Measurements from ENCODE around the gene TBC1D7.
"Not testable (repeated sequence)": the region's sequence is repeated elsewhere in the genome, so short reads cannot be mapped to it uniquely, and the experiment has no call there.

Gene TBC1D7

DNA sequence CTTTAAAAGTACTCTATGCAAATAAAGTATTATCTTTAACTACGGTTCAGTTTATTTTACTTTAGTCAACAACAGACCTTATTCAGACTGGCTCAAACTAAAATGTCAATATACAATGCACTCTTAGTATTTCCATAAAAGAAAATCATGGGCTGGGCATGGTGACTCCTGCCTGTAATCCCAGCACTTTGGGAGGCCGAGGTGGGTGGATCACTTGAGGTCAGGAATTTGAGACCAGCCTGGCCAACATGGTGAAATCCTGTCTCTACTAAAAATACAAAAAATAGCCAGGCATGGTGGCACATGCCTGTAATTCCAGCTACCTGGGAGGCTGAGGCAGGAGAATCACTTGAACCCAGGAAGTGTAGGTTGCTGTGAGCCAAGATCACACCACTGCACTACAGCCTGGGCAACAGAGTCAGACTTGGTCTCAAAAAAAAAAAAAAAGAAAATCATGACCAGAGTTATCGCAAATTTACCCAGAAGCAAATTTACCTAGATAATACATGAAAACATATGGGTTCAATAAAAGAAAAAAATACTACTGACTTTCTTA is 2.2 kb downstream of the TBC1D7 start:
- not testable (repeated sequence) for DNase-seq (ENCODE audit: low read depth in 1 of 2, low spot score in 1 of 2)

DNA sequence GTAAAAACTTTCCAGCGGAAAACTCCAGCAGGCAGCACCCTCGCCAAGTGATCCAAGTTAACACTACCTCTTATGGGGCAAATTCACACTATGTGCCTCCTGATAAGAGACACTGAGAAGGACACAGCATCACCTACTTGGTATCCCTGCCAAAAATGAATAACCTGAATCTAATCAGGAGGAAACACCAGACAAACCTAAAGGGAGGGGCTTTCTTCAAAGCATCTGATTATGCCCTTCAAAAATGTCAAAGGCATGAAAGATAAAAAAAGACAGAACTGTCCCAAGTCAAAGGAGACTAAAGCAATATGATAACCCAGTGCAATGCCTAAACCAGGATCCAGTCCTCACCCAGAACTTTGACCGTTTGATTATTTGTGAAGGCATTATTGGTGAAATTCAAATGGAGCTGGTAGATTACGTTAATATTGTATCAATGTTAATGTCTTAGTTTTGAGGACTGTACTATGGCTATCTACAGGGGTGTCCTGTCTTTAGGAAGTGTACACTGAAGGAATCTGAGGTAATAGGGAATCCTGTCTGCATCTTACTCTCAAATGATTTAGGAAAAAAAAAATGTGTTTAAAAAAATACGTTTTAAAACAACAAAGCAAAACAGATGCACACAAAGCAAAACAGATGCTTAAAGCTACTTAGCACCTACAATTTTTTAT is 8.3 kb downstream of the TBC1D7 start:
- DNase-seq (ENCODE audit: low read depth in 1 of 2, low spot score in 1 of 2), result no peak

DNA sequence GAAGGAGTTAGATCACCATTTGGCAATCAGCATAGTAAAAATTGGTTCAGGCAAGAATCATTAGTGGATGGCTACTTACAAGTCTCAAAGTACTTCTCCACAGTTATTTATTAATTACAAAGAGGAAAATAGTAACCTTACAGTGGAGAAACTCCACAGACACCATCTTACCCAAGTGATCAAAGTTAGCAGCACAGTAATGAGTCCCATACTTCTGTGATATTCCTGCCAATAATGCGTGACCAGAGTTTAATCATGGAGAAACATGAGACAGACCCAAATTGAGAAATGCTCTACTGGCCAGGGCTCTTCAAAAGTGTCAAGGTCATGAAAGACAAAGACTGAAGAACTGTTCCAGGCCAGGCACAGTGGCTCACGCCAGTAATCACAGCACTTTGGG is 9.5 kb downstream of the TBC1D7 start:
- DNase-seq (ENCODE audit: low read depth in 1 of 2, low spot score in 1 of 2), result no peak

- no peak for DNase-seq (ENCODE audit: low read depth in 1 of 2, low spot score in 1 of 2)
Observed at GRCh38 chr6:13315896-13316295, 12.4 kb downstream of the TBC1D7 start.

DNA sequence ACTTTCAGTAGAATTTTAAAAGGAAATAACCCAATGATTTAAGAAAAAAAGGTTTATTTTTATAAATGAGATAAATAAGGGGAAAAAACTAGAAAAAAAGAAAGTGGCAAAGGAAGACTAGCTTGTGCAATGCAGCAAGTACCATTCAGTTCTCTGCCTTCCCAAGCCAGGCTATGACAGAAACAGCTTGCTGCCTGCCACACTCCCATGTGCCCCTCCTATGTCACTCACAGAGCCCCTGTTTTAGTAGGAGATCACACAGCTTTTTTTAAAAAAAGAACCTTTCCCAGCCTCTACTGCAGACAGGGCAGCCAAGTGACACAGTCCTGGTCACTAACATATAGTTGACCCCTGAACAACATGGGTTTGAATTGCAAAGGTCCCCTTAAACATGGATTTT is 13.5 kb downstream of the TBC1D7 start:
- DNase-seq (ENCODE audit: low read depth in 1 of 2, low spot score in 1 of 2), result no peak

- DNase-seq (ENCODE audit: low read depth in 1 of 2, low spot score in 1 of 2), result no peak
Observed at GRCh38 chr6:13311155-13311554, 17.2 kb downstream of the TBC1D7 start.

GRCh38 chr6:13308332-13308731 is 20.0 kb downstream of the TBC1D7 start:
- DNase-seq (ENCODE audit: low read depth in 1 of 2, low spot score in 1 of 2), result no peak

- no peak for DNase-seq (ENCODE audit: low read depth in 1 of 2, low spot score in 1 of 2)
Observed at GRCh38 chr6:13307508-13307995, 20.8 kb downstream of the TBC1D7 start.

DNA sequence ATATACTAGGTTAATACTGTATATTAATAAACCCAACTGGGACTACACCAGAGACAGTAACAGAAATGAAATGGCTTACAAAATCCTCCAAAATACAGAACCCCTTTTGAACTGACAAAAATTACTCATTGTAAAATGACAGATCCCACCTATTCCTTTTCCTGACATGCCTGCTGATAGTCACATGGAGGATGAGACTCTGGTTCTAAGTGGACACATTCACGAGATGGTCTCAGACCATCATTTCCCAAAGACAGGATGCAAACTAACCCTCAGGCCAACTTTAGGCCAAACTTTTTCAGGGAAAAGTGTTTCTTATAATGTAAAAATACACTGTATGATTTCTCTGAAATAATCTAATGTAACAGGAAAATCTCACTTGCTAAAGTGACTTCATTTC is 22.5 kb downstream of the TBC1D7 start:
- no peak for DNase-seq (ENCODE audit: low read depth in 1 of 2, low spot score in 1 of 2)

DNA sequence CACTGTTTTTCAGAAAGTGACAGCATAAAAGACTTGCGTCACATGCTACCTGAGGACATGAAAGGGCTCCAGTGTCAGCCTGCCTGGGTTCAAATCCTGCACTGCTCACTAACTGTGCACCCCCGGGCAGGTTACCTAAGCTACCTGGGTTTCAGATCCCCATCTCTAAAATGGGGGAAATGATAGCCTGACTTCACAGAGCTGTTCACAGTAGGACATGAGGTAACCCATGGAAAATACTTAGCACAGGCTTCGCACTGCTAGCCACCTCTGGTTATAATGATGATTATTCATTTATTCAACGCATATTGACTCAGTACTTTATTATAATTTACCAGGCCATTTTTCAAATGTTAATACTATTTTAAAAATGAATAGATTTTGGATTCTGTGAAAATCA is 23.0 kb downstream of the TBC1D7 start:
- DNase-seq (ENCODE audit: low read depth in 1 of 2, low spot score in 1 of 2), result no peak

DNA sequence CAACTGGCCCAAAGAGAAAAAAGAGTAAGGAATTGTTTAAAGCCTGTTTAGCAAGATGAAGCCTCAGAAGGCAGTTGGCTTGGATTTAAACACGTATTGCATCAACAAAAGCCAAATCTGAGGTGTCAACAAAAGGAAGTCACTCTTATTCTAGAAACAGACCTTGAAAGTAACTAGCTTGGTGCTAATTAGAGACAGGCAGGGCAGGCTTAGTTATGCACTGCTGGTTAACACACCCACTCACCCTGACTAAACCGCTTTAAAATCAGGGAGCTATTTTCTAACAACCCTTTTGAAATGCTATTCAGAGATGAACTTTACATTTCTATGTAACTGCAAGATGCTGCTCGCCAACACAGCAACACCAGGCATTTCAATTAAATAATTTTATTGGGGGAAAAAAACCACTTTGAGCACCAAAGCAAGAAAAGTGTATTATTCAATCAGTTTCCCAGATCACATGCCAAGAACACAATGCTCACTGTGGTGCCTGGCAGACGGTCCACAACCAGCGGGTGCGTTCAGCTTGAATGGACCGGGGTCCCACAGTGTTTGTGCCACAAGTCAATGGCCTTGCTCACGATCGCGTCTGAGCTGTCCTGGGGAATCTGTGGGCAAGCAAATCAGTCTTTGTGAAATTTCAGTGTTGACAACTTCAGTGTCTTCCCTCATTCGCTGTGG is 23.6 kb downstream of the TBC1D7 start:
- DNase-seq (ENCODE audit: low read depth in 1 of 2, low spot score in 1 of 2), result no peak

- DNase-seq (ENCODE audit: low read depth in 1 of 2, low spot score in 1 of 2), result no peak
Observed at GRCh38 chr6:13304101-13304500, 24.2 kb downstream of the TBC1D7 start.

DNA sequence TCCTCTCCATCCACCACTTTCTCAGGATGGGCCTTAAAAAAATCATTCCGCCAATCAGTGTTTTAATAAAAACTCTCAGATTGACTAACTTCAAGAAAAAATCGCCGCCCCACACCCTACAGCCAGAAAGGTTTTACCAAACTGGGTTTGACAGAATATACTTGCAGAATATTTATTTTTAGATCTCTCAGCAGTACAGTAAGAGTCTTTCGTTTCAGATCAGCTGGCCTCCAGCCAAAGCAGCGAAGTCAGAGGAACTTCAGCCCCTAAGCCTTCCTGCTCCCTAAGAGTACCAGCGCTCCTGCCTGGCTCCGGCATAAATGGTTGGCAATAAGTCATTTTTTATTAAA is 24.7 kb downstream of the TBC1D7 start:
- no peak for DNase-seq (ENCODE audit: low read depth in 1 of 2, low spot score in 1 of 2)

GRCh38 chr6:13302751-13303667 is 25.3 kb downstream of the TBC1D7 start:
- no peak for DNase-seq (ENCODE audit: low read depth in 1 of 2, low spot score in 1 of 2)

- DNase-seq (ENCODE audit: low read depth in 1 of 2, low spot score in 1 of 2), result no peak
Observed at GRCh38 chr6:13302291-13302690, 26.0 kb downstream of the TBC1D7 start.

- no peak for DNase-seq (ENCODE audit: low read depth in 1 of 2, low spot score in 1 of 2)
Observed at GRCh38 chr6:13300643-13301590, 27.4 kb downstream of the TBC1D7 start.

DNA sequence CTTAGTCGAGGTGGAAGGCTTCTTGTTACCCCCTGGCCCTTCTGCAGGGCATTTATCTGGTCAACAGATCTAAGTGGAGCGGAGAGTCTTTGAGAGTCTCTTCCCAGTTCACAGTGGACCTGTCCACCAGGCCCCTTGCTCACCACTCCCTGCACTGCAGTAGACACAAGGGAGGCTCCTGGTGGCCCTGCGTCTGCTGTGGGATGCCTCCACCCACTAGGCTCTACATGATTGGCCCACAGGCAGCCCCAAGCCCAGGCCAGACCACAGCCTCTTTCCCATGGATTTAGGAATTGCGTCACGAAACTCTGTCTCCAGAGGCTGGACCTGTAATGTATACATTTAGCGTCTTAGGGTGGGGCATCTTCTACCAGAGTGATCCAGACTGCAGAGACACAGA is 28.4 kb downstream of the TBC1D7 start:
- no peak for DNase-seq (ENCODE audit: low read depth in 1 of 2, low spot score in 1 of 2)

GRCh38 chr6:13299403-13299821 is 28.9 kb downstream of the TBC1D7 start:
- DNase-seq (ENCODE audit: low read depth in 1 of 2, low spot score in 1 of 2), result no peak

- no peak for DNase-seq (ENCODE audit: low read depth in 1 of 2, low spot score in 1 of 2)
Observed at GRCh38 chr6:13298446-13298845, 29.9 kb downstream of the TBC1D7 start.

DNA sequence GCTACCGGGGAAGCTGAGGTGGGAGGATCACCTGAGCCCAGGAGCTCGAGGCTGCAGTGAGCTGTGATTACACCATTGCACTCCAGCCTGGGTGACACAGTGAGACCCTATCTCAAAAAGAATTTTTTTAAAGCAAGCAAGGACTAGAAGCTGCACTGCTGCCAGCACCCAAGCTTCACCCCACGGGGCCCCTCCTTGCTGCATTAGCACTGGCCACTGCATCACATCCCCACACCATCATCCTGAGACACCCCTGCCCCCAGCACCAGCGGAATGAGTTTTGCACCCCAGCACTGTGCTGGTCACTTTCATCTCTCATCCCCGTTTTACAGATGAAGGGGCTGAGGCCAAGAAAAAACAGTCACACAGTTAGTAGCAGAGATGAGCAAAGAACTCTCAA is 30.9 kb downstream of the TBC1D7 start:
- no peak for DNase-seq (ENCODE audit: low read depth in 1 of 2, low spot score in 1 of 2)

Measured in stimulated activated CD4-positive, alpha-beta T cell treated with anti-CD3 and anti-CD28 coated beads, Interleukin-15, amount 100 ng/mL, for 1 hour (primary cell).